ENCODE measurements around the gene E2F2. TPM values are rescaled to one million over a fixed set of nuclear protein-coding genes. Genes with fewer than 3 reads are reported as not detected.
"Not testable (repeated sequence)": the region's sequence is repeated elsewhere in the genome, so short reads cannot be mapped to it uniquely, and the experiment has no call there.

The E2F2 gene
- polyA plus RNA-seq, 4 donors: 4.2 to 6.1 (median 5.0) TPM

- no peak for DNase-seq (ENCODE audit: low read depth in 4 of 4, low spot score in 2 of 4)
These were observed 22.4 kb upstream of the E2F2 start for GRCh38 chr1:23553231-23554126.

- DNase-seq (ENCODE audit: low read depth in 4 of 4, low spot score in 2 of 4): no peak
These were observed 20.8 kb upstream of the E2F2 start for GRCh38 chr1:23551849-23552248.

- DNase-seq (ENCODE audit: low read depth in 4 of 4, low spot score in 2 of 4): no peak
These were observed 17.7 kb upstream of the E2F2 start for GRCh38 chr1:23548704-23549143.

GRCh38 chr1:23546897-23547584 is 16.0 kb upstream of the E2F2 start:
- DNase-seq (ENCODE audit: low read depth in 4 of 4, low spot score in 2 of 4): no peak

- DNase-seq (ENCODE audit: low read depth in 4 of 4, low spot score in 2 of 4): no peak
These were observed 14.8 kb upstream of the E2F2 start for GRCh38 chr1:23545851-23546250.

GRCh38 chr1:23544444-23545389 is 13.7 kb upstream of the E2F2 start:
- no peak for DNase-seq (ENCODE audit: low read depth in 4 of 4, low spot score in 2 of 4)

GRCh38 chr1:23543707-23544443 is 12.8 kb upstream of the E2F2 start:
- no peak for DNase-seq (ENCODE audit: low read depth in 4 of 4, low spot score in 2 of 4)

GRCh38 chr1:23542940-23543339 is 11.9 kb upstream of the E2F2 start:
- not testable (repeated sequence) for DNase-seq (ENCODE audit: low read depth in 4 of 4, low spot score in 2 of 4)

GRCh38 chr1:23539698-23540266 is 8.7 kb upstream of the E2F2 start:
- DNase-seq (ENCODE audit: low read depth in 4 of 4, low spot score in 2 of 4): no peak

- DNase-seq (ENCODE audit: low read depth in 4 of 4, low spot score in 2 of 4): no peak
These were observed 6.4 kb upstream of the E2F2 start for GRCh38 chr1:23537296-23537973.

GRCh38 chr1:23533246-23534023 is 2.4 kb upstream of the E2F2 start:
- DNase-seq (ENCODE audit: low read depth in 4 of 4, low spot score in 2 of 4): no peak

- DNase-seq (ENCODE audit: low read depth in 4 of 4, low spot score in 2 of 4): no peak
These were observed 595 bp upstream of the E2F2 start for GRCh38 chr1:23531562-23532094.

GRCh38 chr1:23530087-23530746 is 816 bp downstream of the E2F2 start:
- DNase-seq (ENCODE audit: low read depth in 4 of 4, low spot score in 2 of 4): no peak

GRCh38 chr1:23529146-23530086 is 1.6 kb downstream of the E2F2 start:
- no peak for DNase-seq (ENCODE audit: low read depth in 4 of 4, low spot score in 2 of 4)

GRCh38 chr1:23528250-23528978 is 2.6 kb downstream of the E2F2 start:
- no peak for DNase-seq (ENCODE audit: low read depth in 4 of 4, low spot score in 2 of 4)

- no peak for DNase-seq (ENCODE audit: low read depth in 4 of 4, low spot score in 2 of 4)
These were observed 3.2 kb downstream of the E2F2 start for GRCh38 chr1:23527900-23528249.

Data from left renal cortex interstitium (tissue), 4 donors.